ENCODE measurements around the gene INPP5A.

Gene INPP5A

DNA sequence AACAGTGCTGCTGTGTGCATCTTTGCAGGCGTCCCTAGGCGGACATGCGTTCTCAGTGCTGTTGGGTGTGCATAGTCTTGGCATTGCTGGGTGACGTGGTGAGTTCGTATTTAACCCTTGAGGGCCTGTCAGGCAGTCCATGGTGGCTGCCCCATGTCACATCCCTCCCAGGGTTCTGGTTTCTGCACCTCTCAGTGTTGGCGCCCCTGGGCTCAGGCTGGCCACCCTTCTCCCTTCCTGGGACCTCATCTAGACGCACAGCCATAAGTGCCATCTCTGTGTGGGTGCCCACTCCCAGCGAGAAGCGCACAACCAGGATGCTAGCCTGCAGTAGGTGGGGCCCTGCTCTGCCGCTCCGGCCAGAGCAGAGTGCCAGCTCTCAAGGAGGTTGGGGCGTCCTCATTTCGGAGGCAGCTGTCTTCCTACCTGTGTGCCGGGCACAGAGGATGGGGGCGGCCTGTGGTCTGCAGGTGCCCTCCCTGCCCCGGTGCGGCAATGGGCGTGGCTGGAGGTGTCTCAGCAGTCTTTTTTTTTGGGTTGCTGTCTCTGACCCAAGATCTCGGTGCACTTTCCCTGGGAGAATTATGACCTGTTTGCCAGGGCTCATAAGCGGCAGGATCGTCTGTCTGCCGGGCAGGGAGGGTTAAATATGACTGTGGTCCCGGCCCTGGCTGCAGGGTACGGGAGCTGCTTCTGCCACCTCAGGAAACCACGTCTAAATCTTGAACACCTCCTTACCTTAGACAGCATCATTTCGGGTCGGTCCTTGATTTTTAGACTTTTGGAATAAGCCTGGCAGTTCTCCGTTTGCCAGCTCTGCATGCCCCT lies 6.5 kb downstream of the INPP5A start:
- peaks cover 11 to 16% of the 10 kb centered on the region in 2 experiments for H3K4me1 ChIP-seq (ENCODE audit: control insufficient read depth in 1 of 2, insufficient read depth in 2 of 2, low read length in 2 of 2)
- no peak overlapping the region for H4K91ac ChIP-seq (ENCODE audit: low read depth, low read length)
- H4K12ac ChIP-seq (ENCODE audit: low read depth, low read length), result no peak overlapping the region
- no peak overlapping the region for H3K4me2 ChIP-seq (ENCODE audit: low read length)
- no CpG with 5 or more reads among the region's 28 CpGs for WGBS (ENCODE audit: extremely low coverage, insufficient coverage, insufficient read length)
- no peak overlapping the region for H3K27ac ChIP-seq (ENCODE audit: low read depth, low read length)
- no peak overlapping the region for H4K8ac ChIP-seq (ENCODE audit: low read depth, low read length)
- H3K79me1 ChIP-seq (ENCODE audit: low read length), result no peaks in the 10 kb centered on the region
- H2BK120ac ChIP-seq (ENCODE audit: insufficient read depth, low read length, poor library complexity), result no peak overlapping the region
- H3K36me3 ChIP-seq (ENCODE audit: control insufficient read depth in 1 of 2, insufficient read depth in 2 of 2, low read length in 2 of 2), result peaks cover 0 to 4% of the 10 kb centered on the region in 2 experiments
- DNase-seq, result no peak
- no peak overlapping the region for H3K18ac ChIP-seq (ENCODE audit: low read length)
- H3K4me3 ChIP-seq (ENCODE audit: low read depth, low read length), result no peak overlapping the region
- H2BK5ac ChIP-seq (ENCODE audit: low read depth, low read length, poor library complexity), result no peak overlapping the region
- H3K4ac ChIP-seq (ENCODE audit: low read depth, low read length), result peak overlapping the region; percentile 6
- no peak overlapping the region for H3K14ac ChIP-seq (ENCODE audit: low read length)
- no peak overlapping the region for H2BK12ac ChIP-seq (ENCODE audit: low read length)
- H3K79me2 ChIP-seq (ENCODE audit: control insufficient read depth, insufficient read depth, low read length, poor library complexity), result no peaks in the 10 kb centered on the region
- peak overlapping the region; percentile 22 for H3K23ac ChIP-seq (ENCODE audit: low read length)
- H3K9ac ChIP-seq (ENCODE audit: low read length), result no peak overlapping the region
- H2AFZ ChIP-seq (ENCODE audit: insufficient read depth, low read length, poor library complexity), result no peak overlapping the region
- no peak overlapping the region for H2AK5ac ChIP-seq (ENCODE audit: low read length)
- no peaks in the 10 kb centered on the region for H3K27me3 ChIP-seq (ENCODE audit: insufficient read depth, low read length)
- H3K9me3 ChIP-seq (ENCODE audit: insufficient read depth, low read depth, low read length), result no peaks in the 10 kb centered on the region

DNA sequence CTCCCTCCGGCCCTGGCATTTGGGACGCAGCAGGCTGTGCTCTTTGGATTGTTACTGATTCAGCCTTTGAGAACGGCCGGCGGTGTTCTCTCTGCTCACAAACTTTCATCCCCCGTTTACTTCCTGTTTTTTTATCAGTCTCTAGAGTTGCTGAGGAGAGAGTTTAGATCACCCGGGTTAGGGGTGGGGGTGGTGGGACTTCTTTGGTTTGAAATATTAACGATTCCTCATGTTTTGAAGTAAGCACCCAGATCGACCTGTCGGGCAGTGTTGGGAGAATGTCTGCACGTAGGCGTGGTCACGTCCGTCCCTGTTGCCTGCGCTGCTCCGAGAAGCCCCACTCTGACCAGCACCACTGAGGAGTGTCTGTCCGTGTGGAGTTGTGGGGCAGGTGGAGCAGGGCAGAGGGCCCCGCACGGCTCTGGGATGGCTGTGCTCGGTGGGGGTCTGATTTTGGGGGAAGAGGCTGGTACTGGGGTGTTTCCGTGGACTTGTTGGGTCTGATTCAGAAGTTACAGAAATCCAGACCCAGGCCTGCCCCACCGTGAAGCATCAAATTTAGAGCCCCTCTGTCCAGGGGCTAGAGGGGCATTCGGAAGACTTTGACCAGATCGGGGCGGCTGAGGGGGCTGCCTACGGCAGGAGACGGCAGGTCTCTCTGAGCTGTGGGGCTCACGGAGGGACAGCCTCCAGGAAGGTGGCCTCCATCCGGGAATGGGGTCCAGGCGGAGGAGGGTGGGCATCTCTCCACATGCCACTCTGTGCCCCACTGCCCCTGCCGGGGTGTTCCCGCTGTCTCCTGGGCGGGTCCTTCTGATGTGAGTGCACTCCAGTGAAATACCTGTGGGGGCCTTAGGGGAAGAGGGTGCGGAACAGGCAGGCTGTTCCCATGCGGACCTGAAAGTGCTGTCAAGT lies 7.4 kb downstream of the INPP5A start:
- Histone ChIP-seq H4K12ac (ENCODE audit: low read depth, low read length) (no peak overlapping the region), H2BK5ac (ENCODE audit: low read depth, low read length, poor library complexity) (no peak overlapping the region), H2AK5ac (ENCODE audit: low read length) (no peak overlapping the region), H3K23ac (ENCODE audit: low read length) (no peak overlapping the region), H2BK120ac (ENCODE audit: insufficient read depth, low read length, poor library complexity) (no peak overlapping the region), H3K4me1 (ENCODE audit: control insufficient read depth in 1 of 2, insufficient read depth in 2 of 2, low read length in 2 of 2) (peaks cover 11 to 12% of the 10 kb centered on the region in 2 experiments), H3K36me3 (ENCODE audit: control insufficient read depth in 1 of 2, insufficient read depth in 2 of 2, low read length in 2 of 2) (peaks cover 0 to 4% of the 10 kb centered on the region in 2 experiments), H4K91ac (ENCODE audit: low read depth, low read length) (no peak overlapping the region), H3K79me2 (ENCODE audit: control insufficient read depth, insufficient read depth, low read length, poor library complexity) (no peaks in the 10 kb centered on the region), H3K14ac (ENCODE audit: low read length) (no peak overlapping the region), H3K27ac (ENCODE audit: low read depth, low read length) (no peak overlapping the region), H3K4me3 (ENCODE audit: low read depth, low read length) (no peak overlapping the region), H2BK12ac (ENCODE audit: low read length) (no peak overlapping the region), H3K27me3 (ENCODE audit: insufficient read depth, low read length) (no peaks in the 10 kb centered on the region), H3K9me3 (ENCODE audit: insufficient read depth, low read depth, low read length) (no peaks in the 10 kb centered on the region), H4K8ac (ENCODE audit: low read depth, low read length) (no peak overlapping the region), H3K79me1 (ENCODE audit: low read length) (no peaks in the 10 kb centered on the region), H3K9ac (ENCODE audit: low read length) (no peak overlapping the region), H3K4me2 (ENCODE audit: low read length) (no peak overlapping the region), H2AFZ (ENCODE audit: insufficient read depth, low read length, poor library complexity) (no peak overlapping the region), H3K4ac (ENCODE audit: low read depth, low read length) (no peak overlapping the region), H3K18ac (ENCODE audit: low read length) (no peak overlapping the region)
- DNase-seq, result no peak
- no CpG with 5 or more reads among the region's 35 CpGs for WGBS (ENCODE audit: extremely low coverage, insufficient coverage, insufficient read length)

DNA sequence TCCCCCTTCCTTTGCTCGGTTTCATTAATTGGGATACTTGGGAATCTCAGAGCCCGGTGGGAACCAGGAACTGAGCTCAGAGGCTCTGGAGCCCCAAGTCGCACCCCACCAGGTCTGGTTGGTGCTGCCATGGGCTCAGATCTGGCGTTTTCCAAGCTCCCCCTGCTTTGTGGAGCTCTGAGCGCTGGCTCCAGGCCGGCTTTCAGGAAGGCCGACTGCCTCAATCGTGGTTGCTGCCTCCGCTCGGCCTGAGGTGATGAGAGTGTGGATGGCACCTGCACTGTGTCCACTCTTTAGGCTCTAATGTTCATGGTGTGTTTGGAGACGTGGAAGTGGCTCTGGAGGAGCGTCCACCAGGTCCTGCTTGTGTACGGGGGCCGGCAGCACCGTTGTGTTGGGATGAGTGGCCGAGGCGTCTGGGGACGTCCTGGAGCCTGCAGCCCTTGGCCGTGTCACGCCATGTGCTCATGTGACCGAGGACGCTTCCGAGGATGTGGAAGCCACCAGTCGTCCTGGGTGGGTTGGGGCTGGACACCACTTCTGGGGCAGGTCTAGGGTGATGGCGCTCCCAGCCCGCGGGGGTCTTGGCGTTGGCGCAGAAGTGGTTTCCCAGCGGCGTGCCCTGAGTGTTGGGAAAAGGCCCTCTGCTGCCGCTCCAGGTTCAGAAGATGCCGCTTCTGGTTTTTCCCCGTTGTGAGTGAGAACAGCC lies 8.2 kb downstream of the INPP5A start:
- H3K23ac ChIP-seq (ENCODE audit: low read length), result no peak overlapping the region
- no peaks in the 10 kb centered on the region for H3K27me3 ChIP-seq (ENCODE audit: insufficient read depth, low read length)
- H3K4me2 ChIP-seq (ENCODE audit: low read length), result no peak overlapping the region
- H3K4me1 ChIP-seq (ENCODE audit: control insufficient read depth in 1 of 2, insufficient read depth in 2 of 2, low read length in 2 of 2), result peaks cover 6 to 7% of the 10 kb centered on the region in 2 experiments
- no CpG with 5 or more reads among the region's 34 CpGs for WGBS (ENCODE audit: extremely low coverage, insufficient coverage, insufficient read length)
- H2AK5ac ChIP-seq (ENCODE audit: low read length), result no peak overlapping the region
- H3K18ac ChIP-seq (ENCODE audit: low read length), result peak overlapping the region; percentile 10
- H3K4ac ChIP-seq (ENCODE audit: low read depth, low read length), result no peak overlapping the region
- no peak overlapping the region for H4K8ac ChIP-seq (ENCODE audit: low read depth, low read length)
- H3K79me2 ChIP-seq (ENCODE audit: control insufficient read depth, insufficient read depth, low read length, poor library complexity), result no peaks in the 10 kb centered on the region
- H3K36me3 ChIP-seq (ENCODE audit: control insufficient read depth in 1 of 2, insufficient read depth in 2 of 2, low read length in 2 of 2), result peaks cover 0 to 4% of the 10 kb centered on the region in 2 experiments
- no peaks in the 10 kb centered on the region for H3K79me1 ChIP-seq (ENCODE audit: low read length)
- no peak overlapping the region for H3K9ac ChIP-seq (ENCODE audit: low read length)
- no peak overlapping the region for H2BK5ac ChIP-seq (ENCODE audit: low read depth, low read length, poor library complexity)
- H3K9me3 ChIP-seq (ENCODE audit: insufficient read depth, low read depth, low read length), result peaks cover 1% of the 10 kb centered on the region
- H3K27ac ChIP-seq (ENCODE audit: low read depth, low read length), result no peak overlapping the region
- no peak overlapping the region for H3K14ac ChIP-seq (ENCODE audit: low read length)
- no peak overlapping the region for H3K4me3 ChIP-seq (ENCODE audit: low read depth, low read length)
- H4K12ac ChIP-seq (ENCODE audit: low read depth, low read length), result no peak overlapping the region
- H2AFZ ChIP-seq (ENCODE audit: insufficient read depth, low read length, poor library complexity), result no peak overlapping the region
- H4K91ac ChIP-seq (ENCODE audit: low read depth, low read length), result no peak overlapping the region
- DNase-seq, result no peak
- H2BK12ac ChIP-seq (ENCODE audit: low read length), result no peak overlapping the region
- no peak overlapping the region for H2BK120ac ChIP-seq (ENCODE audit: insufficient read depth, low read length, poor library complexity)
